NOMO-1 treated with dmso at 0.1 percent for 144 hours (cell line): Measurements from ENCODE around the gene HMGXB3.
"Not testable (repeated sequence)": the region's sequence is repeated elsewhere in the genome, so short reads cannot be mapped to it uniquely, and the experiment has no call there.

Experiments
- DNase-seq: peaks from one replicate; lab custom pipeline; 2025; ENCODE audit not compliant: unreplicated experiment; lab: John Stamatoyannopoulos, UW

HMGXB3 gene

GRCh38 chr5:150082889-150083288, 82.3 kb downstream of the HMGXB3 start:
- DNase-seq = no peak

- DNase-seq = not testable (repeated sequence)
These were observed 84.2 kb downstream of the HMGXB3 start for GRCh38 chr5:150084754-150085153.

GRCh38 chr5:150085191-150085912, 84.8 kb downstream of the HMGXB3 start:
- DNase-seq = no peak

- peak; percentile 39 for DNase-seq
These were observed 85.6 kb downstream of the HMGXB3 start, which contains the start of gene CSF1R for GRCh38 chr5:150085950-150086715. CSF1R (minus strand) TSS chr5:150086554; CDS start chr5:150086427, 127 bp downstream.

GRCh38 chr5:150092159-150092787, 91.7 kb downstream of the HMGXB3 start:
- DNase-seq = no peak

GRCh38 chr5:150097152-150097551, 96.6 kb downstream of the HMGXB3 start:
- DNase-seq = no peak

GRCh38 chr5:150101023-150101422, 100.5 kb downstream of the HMGXB3 start:
- DNase-seq = no peak
